ENCODE results near the gene SMG6.

SMG6 gene

GRCh38 chr17:2157081-2157480, 146.5 kb downstream of the SMG6 start:
- Histone ChIP-seq H3K4ac (ENCODE audit: low read length) (no peak overlapping the region), H4K91ac (ENCODE audit: low read depth, low read length, poor library complexity) (no peak overlapping the region), H3K4me2 (ENCODE audit: insufficient read depth, low read length, poor library complexity, severe bottlenecking) (no peak overlapping the region), H2AK5ac (ENCODE audit: low read depth, low read length) (no peak overlapping the region), H3K4me3 (ENCODE audit: low read length in 2 of 2) (no peak overlapping the region), H3K23ac (ENCODE audit: low read depth, low read length, poor library complexity) (no peak overlapping the region), H3K9ac (ENCODE audit: low read depth, low read length, poor library complexity) (no peak overlapping the region), H3K18ac (ENCODE audit: low read length) (no peak overlapping the region), H3K9me3 (replicated peaks in 1 of 2; ENCODE audit: control insufficient read depth in 2 of 2, insufficient read depth in 1 of 2, low read depth in 1 of 2, low read length in 2 of 2) (no peaks in the 10 kb centered on the region), H2BK15ac (ENCODE audit: low read length) (no peak overlapping the region), H3K27ac (replicated peaks; ENCODE audit: low read length) (no peak overlapping the region), H3K4me1 (ENCODE audit: control insufficient read depth in 2 of 2, insufficient read depth in 1 of 2, low read depth in 1 of 2, low read length in 2 of 2) (no peaks in the 10 kb centered on the region), H3K79me1 (ENCODE audit: low read depth, low read length) (no peaks in the 10 kb centered on the region), H2BK12ac (ENCODE audit: low read length) (no peak overlapping the region), H3K14ac (ENCODE audit: low read length) (no peak overlapping the region), H4K8ac (ENCODE audit: low read depth, low read length) (no peak overlapping the region), H2BK5ac (ENCODE audit: low read length) (no peak overlapping the region), H2AFZ (ENCODE audit: low read length) (no peak overlapping the region), H3K36me3 (replicated peaks in 1 of 2; ENCODE audit: control insufficient read depth in 2 of 2, insufficient read depth in 2 of 2, low read length in 2 of 2) (peaks cover 8 to 83% of the 10 kb centered on the region in 2 donors), H2BK120ac (ENCODE audit: low read depth, low read length) (no peak overlapping the region), H3K27me3 (ENCODE audit: control insufficient read depth in 3 of 3, insufficient read depth in 3 of 3, low read depth in 1 of 3, low read length in 3 of 3) (no peaks in the 10 kb centered on the region)
- WGBS, 2 donors (ENCODE audit: extremely low coverage in 2 of 2, insufficient read length in 2 of 2, insufficient replicate concordance in 1 of 2) = no CpG with 5 or more reads among the region's 4 CpGs
- DNase-seq (ENCODE audit: low spot score) = no peak

GRCh38 chr17:2156666-2157065, 146.9 kb downstream of the SMG6 start:
- Histone ChIP-seq H3K36me3 (replicated peaks in 1 of 2; ENCODE audit: control insufficient read depth in 2 of 2, insufficient read depth in 2 of 2, low read length in 2 of 2) (peaks cover 9 to 84% of the 10 kb centered on the region in 2 donors), H2BK12ac (ENCODE audit: low read length) (no peak overlapping the region), H3K4ac (ENCODE audit: low read length) (no peak overlapping the region), H3K27ac (replicated peaks; ENCODE audit: low read length) (no peak overlapping the region), H3K23ac (ENCODE audit: low read depth, low read length, poor library complexity) (no peak overlapping the region), H3K79me1 (ENCODE audit: low read depth, low read length) (no peaks in the 10 kb centered on the region), H2BK5ac (ENCODE audit: low read length) (no peak overlapping the region), H3K14ac (ENCODE audit: low read length) (no peak overlapping the region), H4K91ac (ENCODE audit: low read depth, low read length, poor library complexity) (no peak overlapping the region), H3K9me3 (replicated peaks in 1 of 2; ENCODE audit: control insufficient read depth in 2 of 2, insufficient read depth in 1 of 2, low read depth in 1 of 2, low read length in 2 of 2) (no peaks in the 10 kb centered on the region), H2AK5ac (ENCODE audit: low read depth, low read length) (no peak overlapping the region), H2BK120ac (ENCODE audit: low read depth, low read length) (no peak overlapping the region), H3K4me2 (ENCODE audit: insufficient read depth, low read length, poor library complexity, severe bottlenecking) (no peak overlapping the region), H3K4me1 (ENCODE audit: control insufficient read depth in 2 of 2, insufficient read depth in 1 of 2, low read depth in 1 of 2, low read length in 2 of 2) (no peaks in the 10 kb centered on the region), H3K27me3 (ENCODE audit: control insufficient read depth in 3 of 3, insufficient read depth in 3 of 3, low read depth in 1 of 3, low read length in 3 of 3) (no peaks in the 10 kb centered on the region), H2BK15ac (ENCODE audit: low read length) (no peak overlapping the region), H3K4me3 (ENCODE audit: low read length in 2 of 2) (no peak overlapping the region), H2AFZ (ENCODE audit: low read length) (no peak overlapping the region), H4K8ac (ENCODE audit: low read depth, low read length) (no peak overlapping the region), H3K9ac (ENCODE audit: low read depth, low read length, poor library complexity) (no peak overlapping the region), H3K18ac (ENCODE audit: low read length) (no peak overlapping the region)
- WGBS, 2 donors (ENCODE audit: extremely low coverage in 2 of 2, insufficient read length in 2 of 2, insufficient replicate concordance in 1 of 2) = no CpG with 5 or more reads among the region's 8 CpGs
- DNase-seq (ENCODE audit: low spot score) = no peak

GRCh38 chr17:2155573-2155972, 148.0 kb downstream of the SMG6 start:
- H3K27ac ChIP-seq (replicated peaks; ENCODE audit: low read length) = no peak overlapping the region
- no peak overlapping the region for H3K14ac ChIP-seq (ENCODE audit: low read length)
- H2BK15ac ChIP-seq (ENCODE audit: low read length) = no peak overlapping the region
- H3K4me2 ChIP-seq (ENCODE audit: insufficient read depth, low read length, poor library complexity, severe bottlenecking) = no peak overlapping the region
- no peak overlapping the region for H2BK12ac ChIP-seq (ENCODE audit: low read length)
- H3K9ac ChIP-seq (ENCODE audit: low read depth, low read length, poor library complexity) = no peak overlapping the region
- H4K8ac ChIP-seq (ENCODE audit: low read depth, low read length) = no peak overlapping the region
- H2BK5ac ChIP-seq (ENCODE audit: low read length) = no peak overlapping the region
- no peaks in the 10 kb centered on the region for H3K9me3 ChIP-seq (replicated peaks in 1 of 2; ENCODE audit: control insufficient read depth in 2 of 2, insufficient read depth in 1 of 2, low read depth in 1 of 2, low read length in 2 of 2)
- no peak overlapping the region for H2AK5ac ChIP-seq (ENCODE audit: low read depth, low read length)
- no peak overlapping the region for H2BK120ac ChIP-seq (ENCODE audit: low read depth, low read length)
- H3K4me3 ChIP-seq (ENCODE audit: low read length in 2 of 2) = no peak overlapping the region
- H3K4me1 ChIP-seq (ENCODE audit: control insufficient read depth in 2 of 2, insufficient read depth in 1 of 2, low read depth in 1 of 2, low read length in 2 of 2) = no peaks in the 10 kb centered on the region
- H2AFZ ChIP-seq (ENCODE audit: low read length) = no peak overlapping the region
- H3K36me3 ChIP-seq (replicated peaks in 1 of 2; ENCODE audit: control insufficient read depth in 2 of 2, insufficient read depth in 2 of 2, low read length in 2 of 2) = peaks cover 9 to 88% of the 10 kb centered on the region in 2 donors
- no peaks in the 10 kb centered on the region for H3K79me1 ChIP-seq (ENCODE audit: low read depth, low read length)
- no peaks in the 10 kb centered on the region for H3K27me3 ChIP-seq (ENCODE audit: control insufficient read depth in 3 of 3, insufficient read depth in 3 of 3, low read depth in 1 of 3, low read length in 3 of 3)
- H3K23ac ChIP-seq (ENCODE audit: low read depth, low read length, poor library complexity) = no peak overlapping the region
- DNase-seq (ENCODE audit: low spot score) = no peak
- H4K91ac ChIP-seq (ENCODE audit: low read depth, low read length, poor library complexity) = no peak overlapping the region
- WGBS, 2 donors (ENCODE audit: extremely low coverage in 2 of 2, insufficient read length in 2 of 2, insufficient replicate concordance in 1 of 2) = no CpG with 5 or more reads among the region's 4 CpGs
- no peak overlapping the region for H3K18ac ChIP-seq (ENCODE audit: low read length)
- H3K4ac ChIP-seq (ENCODE audit: low read length) = no peak overlapping the region

GRCh38 chr17:2151358-2152033, 152.1 kb downstream of the SMG6 start:
- Histone ChIP-seq H3K9ac (ENCODE audit: low read depth, low read length, poor library complexity) (no peak overlapping the region), H3K4me2 (ENCODE audit: insufficient read depth, low read length, poor library complexity, severe bottlenecking) (no peak overlapping the region), H2BK120ac (ENCODE audit: low read depth, low read length) (no peak overlapping the region), H3K4ac (ENCODE audit: low read length) (no peak overlapping the region), H2AFZ (ENCODE audit: low read length) (no peak overlapping the region), H2AK5ac (ENCODE audit: low read depth, low read length) (no peak overlapping the region), H2BK5ac (ENCODE audit: low read length) (no peak overlapping the region), H4K91ac (ENCODE audit: low read depth, low read length, poor library complexity) (no peak overlapping the region), H3K36me3 (replicated peaks in 1 of 2; ENCODE audit: control insufficient read depth in 2 of 2, insufficient read depth in 2 of 2, low read length in 2 of 2) (peaks cover 11 to 80% of the 10 kb centered on the region in 2 donors), H3K27me3 (ENCODE audit: control insufficient read depth in 3 of 3, insufficient read depth in 3 of 3, low read depth in 1 of 3, low read length in 3 of 3) (no peaks in the 10 kb centered on the region), H4K8ac (ENCODE audit: low read depth, low read length) (no peak overlapping the region), H3K18ac (ENCODE audit: low read length) (no peak overlapping the region), H3K4me1 (ENCODE audit: control insufficient read depth in 2 of 2, insufficient read depth in 1 of 2, low read depth in 1 of 2, low read length in 2 of 2) (peaks cover 0 to 5% of the 10 kb centered on the region in 2 donors), H2BK15ac (ENCODE audit: low read length) (no peak overlapping the region), H3K23ac (ENCODE audit: low read depth, low read length, poor library complexity) (no peak overlapping the region), H3K4me3 (ENCODE audit: low read length in 2 of 2) (no peak overlapping the region), H3K9me3 (replicated peaks in 1 of 2; ENCODE audit: control insufficient read depth in 2 of 2, insufficient read depth in 1 of 2, low read depth in 1 of 2, low read length in 2 of 2) (no peaks in the 10 kb centered on the region), H3K27ac (replicated peaks; ENCODE audit: low read length) (no peak overlapping the region), H2BK12ac (ENCODE audit: low read length) (no peak overlapping the region), H3K79me1 (ENCODE audit: low read depth, low read length) (no peaks in the 10 kb centered on the region), H3K14ac (ENCODE audit: low read length) (no peak overlapping the region)
- no peak for DNase-seq (ENCODE audit: low spot score)
- no CpG with 5 or more reads among the region's 6 CpGs for WGBS, 2 donors (ENCODE audit: extremely low coverage in 2 of 2, insufficient read length in 2 of 2, insufficient replicate concordance in 1 of 2)
